Stimulated activated CD8-positive, alpha-beta memory T cell treated with anti-CD3 and anti-CD28 coated beads, Interleukin-4, amount 100 ng/mL, for 4 hours (primary cell): ENCODE measurements around the gene SCO2.

ENCODE experiments used
- DNase-seq, 2 donors: peaks; one replicate each; pipeline ENCODE4 v3.0.0-alpha.2; 2020; ENCODE audit warnings: low read depth in 2 of 2, low spot score in 1 of 2

SCO2 gene

GRCh38 chr22:50481440-50482106 is 43.8 kb downstream of the SCO2 start, which contains the start of gene ADM2:
ADM2 (plus strand) TSS chr22:50481543; CDS start chr22:50481848, 305 bp downstream.
- DNase-seq, result no peak

- DNase-seq, result no peak
Measured at GRCh38 chr22:50481045-50481439, 44.4 kb downstream of the SCO2 start.

- no peak for DNase-seq
Measured at GRCh38 chr22:50479721-50480120, 45.7 kb downstream of the SCO2 start.

DNA sequence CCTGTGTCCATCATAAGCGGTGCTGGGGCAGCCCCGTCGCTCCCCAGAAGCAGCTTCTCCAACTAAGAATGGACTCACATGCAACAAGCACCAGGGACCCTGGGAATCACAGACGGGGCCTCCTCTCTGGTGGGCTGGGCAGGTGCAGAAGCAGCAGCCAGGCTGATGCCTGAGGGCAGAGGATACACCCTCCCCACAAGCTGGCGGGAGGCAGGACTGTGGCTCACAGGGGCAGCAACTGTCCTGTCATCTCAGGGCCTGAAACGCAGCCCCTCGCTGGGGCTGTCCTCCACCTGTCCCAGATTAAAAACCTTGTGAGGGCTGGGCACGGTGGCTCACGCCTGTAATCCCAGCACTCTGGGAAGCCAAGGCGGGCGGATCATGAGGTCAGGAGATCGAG is 47.5 kb downstream of the SCO2 start:
- DNase-seq, result no peak

DNA sequence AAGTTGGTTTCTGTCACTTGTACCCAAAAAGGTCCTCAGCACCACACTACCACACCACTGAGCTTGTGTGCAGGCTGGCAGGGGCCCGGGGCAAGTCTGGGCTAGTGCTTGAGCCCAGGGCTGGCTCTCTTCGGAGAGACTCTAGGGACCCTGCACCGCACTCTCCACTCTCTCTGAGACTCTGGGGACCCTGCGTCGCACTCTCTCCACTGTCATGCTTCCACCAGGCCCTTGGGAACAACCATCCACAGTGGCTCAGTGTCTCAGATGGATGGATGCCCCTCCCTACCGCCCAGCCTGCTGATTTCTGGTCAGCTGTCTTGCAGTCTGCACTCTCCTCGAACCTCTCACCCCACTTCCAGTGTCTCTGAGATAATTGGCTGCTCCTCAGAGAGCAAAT is 48.5 kb downstream of the SCO2 start:
- no peak for DNase-seq

DNA sequence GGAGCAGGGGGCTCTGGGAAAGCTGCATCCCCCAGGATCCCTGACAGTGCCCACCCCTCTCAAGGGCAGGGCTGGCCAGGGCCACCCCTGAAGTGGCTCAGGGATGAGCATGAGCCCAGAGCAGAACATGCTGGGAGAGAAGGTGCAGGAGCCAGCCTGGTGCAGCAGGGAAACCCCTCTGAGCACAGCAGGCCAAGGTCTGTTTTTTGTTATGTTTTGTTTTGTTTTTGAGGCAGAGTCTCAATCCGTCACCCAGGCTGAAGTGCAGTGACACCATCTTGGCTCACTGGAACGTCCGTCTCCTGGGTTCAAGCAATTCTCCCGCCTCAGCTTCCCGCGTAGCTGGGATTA is 49.8 kb downstream of the SCO2 start:
- DNase-seq, result no peak

GRCh38 chr22:50474710-50475651 is 50.4 kb downstream of the SCO2 start, which contains the start of gene SBF1:
SBF1 (minus strand) TSS chr22:50475035; CDS start chr22:50474840, 195 bp downstream.
- peak; percentile 69 to 77 for DNase-seq

DNA sequence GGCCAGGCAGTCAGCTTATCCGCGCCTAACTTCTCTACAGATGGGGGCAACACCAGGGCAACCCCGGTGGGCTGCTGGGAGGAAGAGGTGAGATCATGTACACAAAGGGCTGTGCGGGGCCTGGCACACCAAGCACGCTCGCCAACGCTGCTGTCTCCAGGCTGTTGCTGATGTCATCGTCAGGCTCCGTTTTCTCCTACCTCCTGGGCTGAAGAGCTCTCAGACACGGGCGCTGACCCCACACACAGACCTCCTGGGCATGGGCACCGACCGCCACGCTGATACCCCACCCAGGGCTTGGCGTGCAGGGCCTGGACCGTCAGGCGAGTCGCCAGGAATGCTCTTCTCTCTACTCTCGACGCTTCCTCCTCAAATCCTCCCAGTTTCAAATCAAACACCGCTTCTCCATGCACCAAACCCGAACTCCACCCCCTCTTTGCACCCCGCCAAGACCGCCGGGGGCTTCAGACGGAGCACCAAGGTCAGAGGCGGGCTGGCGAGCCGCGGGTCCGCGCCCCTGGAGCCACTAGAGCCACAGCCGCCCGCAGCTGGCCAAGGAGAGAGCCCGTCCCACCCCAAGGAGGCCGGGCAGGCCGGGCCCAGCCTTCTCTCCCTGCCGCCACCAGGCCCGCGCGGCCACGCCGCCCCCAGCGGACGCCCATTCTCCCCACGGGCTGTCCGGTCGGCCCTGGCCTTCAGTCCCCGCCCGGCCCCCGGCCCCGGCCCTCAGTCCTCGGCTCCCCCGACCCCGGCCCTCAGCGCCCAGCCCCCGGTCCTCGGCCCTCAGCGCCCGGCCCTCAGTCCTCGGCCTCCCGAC is 51.3 kb downstream of the SCO2 start:
- no peak for DNase-seq
